Epithelial cell of proximal tubule (primary cell): ENCODE measurements around the gene PDZD2. TPM values are rescaled to one million over a fixed set of nuclear protein-coding genes. Genes with fewer than 3 reads are reported as not detected.

Experiments
- DNase-seq: peaks from one replicate; pipeline ENCODE4 v3.0.0-alpha.2; 2011; ENCODE audit warnings: low read depth
- H3K4me3 ChIP-seq: 2 replicates; pipeline ENCODE4 v1.5.1; 2011; ENCODE audit warnings: low read depth, mild to moderate bottlenecking, low read length
- CTCF ChIP-seq: conservative IDR thresholded peaks from 2 replicates; pipeline ENCODE4 v1.5.1; 2012; ENCODE audit warnings: low read depth, mild to moderate bottlenecking, low read length
- total RNA-seq: library from RNA; depleted of rRNA; stranded (reverse); fragments of >200 nt; gene quantifications from 2 replicates; pipeline ENCODE4 v1.2.3, GENCODE V29; 2015

Gene PDZD2
- total RNA-seq, 1 donor from 2014 or later = 8.4 TPM

GRCh38 chr5:31809050-31809870 is 170.3 kb downstream of the PDZD2 start:
- peak; percentile 88 for TF ChIP-seq CTCF
- H3K4me3 ChIP-seq = no peak overlapping the region
- peak; percentile 41 for DNase-seq

GRCh38 chr5:31811210-31811609 is 172.3 kb downstream of the PDZD2 start:
- no peak overlapping the region for H3K4me3 ChIP-seq
- peak; percentile 47 for DNase-seq
- TF ChIP-seq CTCF = no peak

GRCh38 chr5:31815376-31815775 is 176.4 kb downstream of the PDZD2 start:
- TF ChIP-seq CTCF = no peak
- no peak overlapping the region for H3K4me3 ChIP-seq
- no peak for DNase-seq

- no peak for DNase-seq
- H3K4me3 ChIP-seq = no peak overlapping the region
- TF ChIP-seq CTCF = no peak
Observed at GRCh38 chr5:31819926-31820516, 181.1 kb downstream of the PDZD2 start.

- DNase-seq = no peak
- H3K4me3 ChIP-seq = no peak overlapping the region
- TF ChIP-seq CTCF = peak; percentile 7
Observed at GRCh38 chr5:31823472-31823871, 184.5 kb downstream of the PDZD2 start.

GRCh38 chr5:31824869-31825517 is 186.1 kb downstream of the PDZD2 start:
- no peak for DNase-seq
- no peak for TF ChIP-seq CTCF

More at GRCh38 chr5:31824869-31825517, 186.1 kb downstream of the PDZD2 start:
- H3K4me3 ChIP-seq = no peak overlapping the region
